ENCODE measurements around the gene CLEC4D. TPM values are rescaled to one million over a fixed set of nuclear protein-coding genes. Genes with fewer than 3 reads are reported as not detected.
"Not testable (repeated sequence)": the region's sequence is repeated elsewhere in the genome, so short reads cannot be mapped to it uniquely, and the experiment has no call there.

CLEC4D gene
- total RNA-seq, 1 donor from 2014 or later = not detected

DNA sequence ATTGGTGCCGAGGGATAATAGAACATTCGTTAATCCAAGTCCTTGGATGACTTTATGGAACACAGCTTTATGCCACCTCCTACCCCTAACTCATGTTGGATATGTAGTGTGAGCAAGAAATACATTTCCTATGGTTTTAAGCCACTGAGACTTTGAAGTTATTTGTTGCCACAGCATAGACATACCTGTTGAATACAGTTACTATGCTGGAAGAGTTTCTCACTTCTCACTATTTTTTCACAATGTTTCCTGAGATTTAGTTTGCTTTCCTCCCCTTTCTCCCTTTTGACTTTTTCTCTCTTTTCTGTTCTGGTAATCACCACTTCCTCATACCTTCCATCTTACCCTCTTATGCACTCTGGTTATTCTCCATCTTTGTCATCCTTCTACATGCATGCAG lies 34.9 kb downstream of the CLEC4D start:
- H3K27me3 Mint-ChIP-seq = peaks cover 27% of the 10 kb centered on the region
- no peak for DNase-seq
- no peaks in the 10 kb centered on the region for H3K36me3 Mint-ChIP-seq (ENCODE audit: low read depth)
- no peaks in the 10 kb centered on the region for H3K4me1 Mint-ChIP-seq
- no peaks in the 10 kb centered on the region for H3K9me3 Mint-ChIP-seq
- intact Hi-C loops (cut with micrococcal nuclease) = no loop called here
- no peak overlapping the region for H3K27ac Mint-ChIP-seq
- H3K4me3 Mint-ChIP-seq = no peak overlapping the region

DNA sequence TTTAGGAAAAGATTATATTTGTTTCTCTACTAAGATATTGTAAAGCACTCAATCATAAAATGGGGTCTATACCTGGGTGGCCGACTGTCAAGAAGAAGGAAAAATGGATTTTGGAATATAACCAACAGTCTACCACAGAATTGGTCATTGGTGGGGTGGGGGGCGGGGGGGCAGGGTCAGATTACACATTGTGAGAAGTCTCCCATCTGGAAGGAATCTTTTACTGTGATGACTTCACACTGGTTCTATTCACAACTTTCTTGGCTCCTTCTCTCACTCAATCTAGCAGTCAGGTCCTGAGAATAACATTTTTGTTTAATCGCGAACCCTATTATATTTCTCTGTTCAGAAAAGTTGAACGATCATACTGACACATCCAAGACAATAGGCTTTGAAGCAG lies 36.1 kb downstream of the CLEC4D start:
- Mint-ChIP-seq H3K4me3 (no peak overlapping the region), H3K27ac (no peak overlapping the region), H3K9me3 (no peaks in the 10 kb centered on the region), H3K4me1 (no peaks in the 10 kb centered on the region), H3K36me3 (ENCODE audit: low read depth) (no peaks in the 10 kb centered on the region), H3K27me3 (peaks cover 27% of the 10 kb centered on the region)
- no peak for DNase-seq
- intact Hi-C loops (cut with micrococcal nuclease) = no loop called here

DNA sequence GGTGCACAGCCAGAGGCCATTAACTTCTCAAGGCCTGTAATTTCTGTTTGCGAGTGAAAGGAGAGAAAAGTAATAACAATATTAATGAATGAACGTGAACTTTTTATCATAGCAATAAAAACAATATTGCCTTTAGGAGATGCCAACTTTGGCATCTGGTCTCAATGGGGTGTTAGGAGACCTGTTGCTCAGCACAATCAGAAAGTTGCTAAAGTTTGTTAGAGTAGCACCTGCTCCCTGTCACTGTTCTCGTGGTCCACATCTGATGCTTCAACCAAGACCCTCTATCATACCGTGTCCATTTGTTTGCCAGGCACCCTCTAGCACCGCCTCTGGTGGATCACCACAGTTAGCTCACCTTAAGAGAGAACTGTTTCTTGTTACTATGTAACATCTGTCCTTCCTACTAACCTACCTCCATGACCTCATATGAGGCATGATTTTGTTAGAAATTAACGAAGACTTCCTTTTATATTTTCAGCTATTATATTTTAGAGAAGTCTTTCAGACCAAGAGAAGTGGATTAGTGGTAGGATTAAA lies 39.9 kb downstream of the CLEC4D start:
- no peaks in the 10 kb centered on the region for H3K36me3 Mint-ChIP-seq (ENCODE audit: low read depth)
- no peak overlapping the region for H3K4me3 Mint-ChIP-seq
- H3K9me3 Mint-ChIP-seq = no peaks in the 10 kb centered on the region
- intact Hi-C loops (cut with micrococcal nuclease) = no loop called here
- peaks cover 16% of the 10 kb centered on the region for H3K27me3 Mint-ChIP-seq
- H3K4me1 Mint-ChIP-seq = no peaks in the 10 kb centered on the region
- H3K27ac Mint-ChIP-seq = no peak overlapping the region
- no peak for DNase-seq

DNA sequence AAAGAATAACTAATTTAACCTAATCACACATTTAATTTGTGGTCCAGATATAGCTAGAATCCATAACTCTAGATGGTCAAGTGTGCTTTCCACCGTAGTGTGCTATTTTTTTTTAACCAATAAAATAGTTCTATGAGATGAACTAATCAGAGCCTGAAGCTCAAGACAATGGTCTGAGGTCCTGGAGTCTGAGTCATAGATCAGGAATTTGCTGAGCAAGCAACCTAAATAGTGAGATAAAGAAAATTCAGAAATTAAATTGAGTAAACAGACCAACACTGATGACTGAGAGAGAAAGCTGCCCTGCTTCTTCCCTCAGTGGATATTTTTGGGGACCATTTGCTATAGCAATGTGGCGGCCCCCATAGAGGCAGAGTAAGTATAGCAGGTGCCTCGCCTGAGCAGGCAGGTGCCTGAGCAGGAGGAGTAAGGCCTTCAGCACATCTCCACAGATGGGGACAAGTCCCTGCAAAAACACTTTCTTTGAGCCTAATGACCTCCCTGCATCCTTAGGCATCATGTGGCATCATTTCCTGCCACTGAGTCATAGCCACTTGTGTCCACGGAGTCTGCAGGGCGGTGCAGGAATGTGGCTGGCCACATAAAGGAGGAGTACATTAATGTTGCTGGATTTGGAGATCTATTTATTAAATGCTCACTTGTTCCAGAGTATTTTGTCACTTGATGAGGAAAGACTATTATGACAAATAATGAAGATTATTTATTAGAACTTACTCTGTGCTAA lies 41.3 kb downstream of the CLEC4D start:
- Mint-ChIP-seq H3K36me3 (ENCODE audit: low read depth) (no peaks in the 10 kb centered on the region), H3K27me3 (peaks cover 12% of the 10 kb centered on the region), H3K27ac (no peak overlapping the region), H3K4me3 (no peak overlapping the region), H3K4me1 (no peaks in the 10 kb centered on the region), H3K9me3 (no peaks in the 10 kb centered on the region)
- DNase-seq = no peak
- intact Hi-C loops (cut with micrococcal nuclease) = no loop called here

DNA sequence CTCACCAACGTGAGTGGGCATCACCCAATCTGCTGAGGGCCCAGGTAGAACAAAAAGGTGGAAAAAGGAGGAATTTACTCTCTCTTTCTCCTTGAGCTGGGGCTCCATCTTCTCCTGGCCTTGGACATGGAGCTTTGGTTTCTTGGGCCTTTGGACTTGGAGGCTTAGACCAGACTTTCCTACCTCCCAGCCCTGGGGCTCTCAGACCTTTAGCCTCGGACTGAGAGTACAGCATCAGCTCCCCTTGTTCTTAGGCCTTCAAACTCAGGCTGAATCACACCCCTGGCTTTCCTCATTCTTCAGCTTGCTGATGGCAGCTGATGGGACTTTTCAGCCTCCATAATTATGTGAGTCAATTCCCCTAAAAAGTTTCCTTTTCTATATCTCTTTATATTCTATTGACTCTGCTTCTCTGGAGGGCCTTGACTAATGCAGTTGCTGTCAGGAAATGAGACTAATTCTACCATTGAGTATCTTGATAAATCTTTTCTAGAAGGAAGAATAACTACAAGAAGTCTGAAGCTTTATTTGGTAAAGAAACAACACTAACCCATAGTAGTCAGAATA lies 43.3 kb downstream of the CLEC4D start:
- no peak for DNase-seq
- Mint-ChIP-seq H3K27me3 (peaks cover 9% of the 10 kb centered on the region), H3K9me3 (no peaks in the 10 kb centered on the region), H3K27ac (no peak overlapping the region), H3K4me1 (no peaks in the 10 kb centered on the region), H3K4me3 (no peak overlapping the region), H3K36me3 (ENCODE audit: low read depth) (no peaks in the 10 kb centered on the region)
- intact Hi-C loops (cut with micrococcal nuclease) = no loop called here

DNA sequence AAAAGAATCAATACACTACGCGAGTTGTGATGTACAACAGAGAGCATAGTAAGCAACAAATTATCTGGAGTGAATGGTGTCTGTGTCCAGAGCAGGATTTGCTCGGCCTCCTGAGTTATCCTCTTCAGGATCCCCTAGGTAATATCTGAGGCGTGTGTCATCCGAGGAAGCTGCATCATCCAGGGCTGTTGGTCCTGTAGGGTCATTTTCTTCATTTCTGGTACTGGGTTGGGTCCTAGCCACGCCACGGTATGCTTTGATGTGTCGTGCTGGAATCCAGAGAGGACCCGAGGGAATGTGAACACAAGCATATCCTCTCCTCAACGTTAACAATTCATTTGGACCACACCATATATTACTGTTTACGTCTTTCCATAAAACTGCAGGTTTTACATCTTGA lies 46.4 kb downstream of the CLEC4D start:
- Mint-ChIP-seq H3K9me3 (no peaks in the 10 kb centered on the region), H3K27ac (no peak overlapping the region), H3K27me3 (peaks cover 4% of the 10 kb centered on the region), H3K4me1 (no peaks in the 10 kb centered on the region), H3K36me3 (ENCODE audit: low read depth) (no peaks in the 10 kb centered on the region), H3K4me3 (no peak overlapping the region)
- DNase-seq = no peak
- intact Hi-C loops (cut with micrococcal nuclease) = no loop called here

DNA sequence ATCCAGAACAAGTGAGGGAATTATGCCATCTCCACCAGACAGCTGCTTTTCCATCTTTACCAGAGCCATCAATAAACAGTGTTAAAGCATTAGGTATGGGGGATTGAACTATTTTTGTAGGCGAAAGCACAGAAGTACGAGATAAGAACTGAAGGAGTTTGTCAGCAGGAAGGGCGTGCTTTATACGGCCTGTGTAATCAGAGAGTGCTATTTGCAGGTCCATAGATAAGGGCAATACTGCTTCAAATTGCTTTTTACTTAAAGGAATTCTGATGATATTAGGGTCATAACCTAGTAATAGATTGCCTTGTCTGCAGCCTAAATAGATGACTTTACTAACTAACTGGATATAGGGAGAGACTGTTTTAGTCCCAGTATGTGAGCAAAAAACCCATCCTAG lies 47.7 kb downstream of the CLEC4D start:
- H3K4me1 Mint-ChIP-seq = no peaks in the 10 kb centered on the region

DNA sequence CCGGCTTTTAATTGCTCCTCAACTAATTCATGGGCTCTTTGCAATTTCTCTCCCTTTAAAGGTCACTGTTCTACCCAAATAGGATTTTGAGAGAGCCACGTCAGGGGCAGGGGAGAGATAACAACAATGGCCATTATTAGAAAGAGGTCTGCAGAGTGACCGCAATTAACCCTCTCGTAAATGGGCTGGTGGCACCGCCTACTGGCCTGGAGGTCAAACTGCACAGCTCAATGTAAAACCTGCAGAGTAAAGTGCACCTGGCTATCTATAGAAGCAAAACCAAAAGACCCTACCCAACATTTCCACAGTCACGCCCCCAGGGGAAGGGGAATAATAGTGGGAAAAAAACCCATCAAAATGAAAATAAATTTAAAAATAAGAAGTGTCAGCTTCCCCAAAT lies 49.0 kb downstream of the CLEC4D start:
- H3K36me3 Mint-ChIP-seq (ENCODE audit: low read depth) = no peaks in the 10 kb centered on the region
- intact Hi-C loops (cut with micrococcal nuclease) = no loop called here
- H3K27ac Mint-ChIP-seq = no peak overlapping the region
- no peaks in the 10 kb centered on the region for H3K4me1 Mint-ChIP-seq
- peaks cover 3% of the 10 kb centered on the region for H3K27me3 Mint-ChIP-seq
- H3K9me3 Mint-ChIP-seq = no peaks in the 10 kb centered on the region
- DNase-seq = no peak
- H3K4me3 Mint-ChIP-seq = no peak overlapping the region

More for the DNA sequence above, 47.7 kb downstream of the CLEC4D start:
- Mint-ChIP-seq H3K36me3 (ENCODE audit: low read depth) (no peaks in the 10 kb centered on the region), H3K4me3 (no peak overlapping the region), H3K27ac (no peak overlapping the region), H3K9me3 (no peaks in the 10 kb centered on the region), H3K27me3 (peaks cover 4% of the 10 kb centered on the region)
- DNase-seq = no peak
- intact Hi-C loops (cut with micrococcal nuclease) = no loop called here

DNA sequence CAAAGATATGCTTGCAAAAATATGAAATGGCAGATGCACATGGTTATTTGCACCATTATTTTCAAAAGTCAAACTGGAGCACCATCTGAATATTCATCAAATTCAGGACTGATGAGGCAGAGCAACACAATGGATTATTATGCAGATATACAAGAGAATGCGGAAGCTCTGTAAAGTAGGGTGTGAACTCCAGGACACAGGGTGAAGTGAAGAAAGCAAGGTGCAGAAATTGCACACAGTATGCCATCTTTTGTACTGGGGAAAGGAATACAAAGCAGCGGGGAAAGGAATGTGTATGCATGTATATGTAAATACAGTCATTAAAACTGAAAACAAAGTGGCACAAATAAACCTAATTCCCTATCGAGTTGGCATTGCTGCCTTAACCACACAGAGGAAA lies 50.1 kb downstream of the CLEC4D start:
- Mint-ChIP-seq H3K4me1 (no peaks in the 10 kb centered on the region), H3K27ac (no peak overlapping the region)

DNA sequence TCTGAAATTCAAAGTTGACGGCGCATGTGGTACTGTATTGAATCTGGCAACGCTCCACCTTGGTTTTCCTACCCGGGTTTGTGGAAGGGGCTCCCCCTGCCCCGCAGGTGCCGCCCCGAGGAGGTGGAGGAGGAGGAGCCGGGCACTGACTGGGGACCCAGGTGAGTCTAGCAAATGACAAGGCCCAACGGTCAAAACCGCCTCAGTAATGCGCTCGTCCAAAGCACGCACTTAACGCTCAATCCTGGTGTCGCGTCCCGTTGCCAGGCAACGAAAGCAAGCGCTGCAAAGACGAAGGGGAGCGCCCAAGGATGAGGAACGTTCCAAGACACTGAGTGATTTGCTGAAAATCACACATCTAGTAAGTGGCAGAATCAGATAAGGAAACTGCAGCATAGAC lies 51.4 kb downstream of the CLEC4D start:
- intact Hi-C loops (cut with micrococcal nuclease) = no loop called here
- Mint-ChIP-seq H3K36me3 (ENCODE audit: low read depth) (no peaks in the 10 kb centered on the region), H3K4me3 (no peak overlapping the region), H3K27ac (no peak overlapping the region), H3K9me3 (no peaks in the 10 kb centered on the region), H3K4me1 (no peaks in the 10 kb centered on the region), H3K27me3 (peaks cover 3% of the 10 kb centered on the region)
- DNase-seq = no peak

More for the DNA sequence above, 50.1 kb downstream of the CLEC4D start:
- intact Hi-C loops (cut with micrococcal nuclease) = no loop called here
- H3K27me3 Mint-ChIP-seq = peaks cover 3% of the 10 kb centered on the region
- no peaks in the 10 kb centered on the region for H3K9me3 Mint-ChIP-seq
- no peaks in the 10 kb centered on the region for H3K36me3 Mint-ChIP-seq (ENCODE audit: low read depth)
- H3K4me3 Mint-ChIP-seq = no peak overlapping the region
- DNase-seq = no peak

DNA sequence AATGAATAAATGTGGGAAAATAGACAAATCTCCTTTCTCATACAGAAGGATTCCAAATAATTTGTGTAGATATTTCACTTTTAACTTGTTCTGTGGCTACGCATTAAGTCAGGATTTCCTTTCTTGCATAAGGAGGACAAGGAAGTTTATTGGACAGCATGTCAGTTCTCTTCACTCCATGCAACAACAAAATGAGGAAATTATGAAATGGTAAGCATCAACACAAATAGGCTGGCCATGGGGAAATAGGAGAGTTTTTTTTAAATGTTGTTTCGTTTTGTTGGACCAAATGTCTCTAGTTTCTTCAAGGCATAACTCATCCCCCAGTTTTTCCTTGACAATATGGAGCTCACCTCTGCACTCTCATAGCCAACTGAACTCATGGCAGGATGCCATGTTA lies 52.7 kb downstream of the CLEC4D start:
- H3K36me3 Mint-ChIP-seq (ENCODE audit: low read depth); intact Hi-C loops (cut with micrococcal nuclease); H3K27ac Mint-ChIP-seq; DNase-seq; H3K27me3 Mint-ChIP-seq; H3K4me1 Mint-ChIP-seq; H3K9me3 Mint-ChIP-seq; H3K4me3 Mint-ChIP-seq: not testable (repeated sequence)

DNA sequence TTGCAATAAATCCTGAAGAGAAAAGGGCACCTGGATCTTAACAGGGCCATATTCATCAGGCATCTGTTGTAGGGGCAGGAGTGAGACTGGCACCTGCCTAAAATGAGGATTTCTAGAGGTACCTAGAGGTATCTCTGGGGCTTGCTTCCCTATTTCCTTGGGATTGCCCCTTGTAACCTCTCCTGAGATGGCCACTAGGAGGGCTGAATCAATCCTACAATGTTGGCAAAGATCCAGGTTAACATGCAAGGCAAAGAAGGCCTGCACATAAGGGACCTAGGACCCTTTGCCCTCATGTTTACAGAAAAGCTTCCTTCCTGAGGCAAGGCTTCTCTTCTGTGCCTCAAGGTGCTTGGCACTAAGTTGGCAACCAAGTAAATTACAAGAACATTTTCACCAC lies 53.2 kb downstream of the CLEC4D start:
- Mint-ChIP-seq H3K4me3 (no peak overlapping the region), H3K27ac (no peak overlapping the region), H3K4me1 (no peaks in the 10 kb centered on the region), H3K36me3 (ENCODE audit: low read depth) (no peaks in the 10 kb centered on the region), H3K9me3 (no peaks in the 10 kb centered on the region), H3K27me3 (peaks cover 3% of the 10 kb centered on the region)
- DNase-seq = no peak
- intact Hi-C loops (cut with micrococcal nuclease) = no loop called here

Measured in activated CD4-positive, alpha-beta T cell treated with anti-CD3 and anti-CD28 coated beads, Interleukin-2, amount 10 ng/mL, durations not matched to agents 24 days and 14 days (primary cell).